ELF-1 (cell line): ENCODE measurements around the gene CREBBP.

Source experiments
- DNase-seq: peaks from one replicate; pipeline ENCODE4 v3.0.0-alpha.2; 2016; ENCODE audit warnings: low read depth, low spot score

CREBBP gene

GRCh38 chr16:3879887-3880564 lies 487 bp downstream of the CREBBP start:
- DNase-seq: no peak

- no peak for DNase-seq
These were observed 1.1 kb downstream of the CREBBP start for GRCh38 chr16:3879258-3879886.

- DNase-seq: no peak
These were observed 1.9 kb downstream of the CREBBP start for GRCh38 chr16:3878610-3879009.

- no peak for DNase-seq
These were observed 3.8 kb downstream of the CREBBP start for GRCh38 chr16:3876695-3877094.

- no peak for DNase-seq
These were observed 4.4 kb downstream of the CREBBP start for GRCh38 chr16:3876160-3876559.

- no peak for DNase-seq
These were observed 5.5 kb downstream of the CREBBP start for GRCh38 chr16:3874794-3875692.

GRCh38 chr16:3874242-3874641 lies 6.3 kb downstream of the CREBBP start:
- no peak for DNase-seq

GRCh38 chr16:3873482-3874173 lies 6.9 kb downstream of the CREBBP start:
- no peak for DNase-seq

GRCh38 chr16:3872216-3872895 lies 8.2 kb downstream of the CREBBP start:
- DNase-seq: no peak

GRCh38 chr16:3868967-3869366 lies 11.5 kb downstream of the CREBBP start:
- DNase-seq: no peak

GRCh38 chr16:3868556-3868955 lies 12.0 kb downstream of the CREBBP start:
- no peak for DNase-seq

GRCh38 chr16:3866703-3867431 lies 13.6 kb downstream of the CREBBP start:
- no peak for DNase-seq

- no peak for DNase-seq
These were observed 15.3 kb downstream of the CREBBP start for GRCh38 chr16:3865241-3865640.

- DNase-seq: no peak
These were observed 16.0 kb downstream of the CREBBP start for GRCh38 chr16:3864562-3864961.

- no peak for DNase-seq
These were observed 16.9 kb downstream of the CREBBP start for GRCh38 chr16:3863587-3863986.

- DNase-seq: no peak
These were observed 18.6 kb downstream of the CREBBP start for GRCh38 chr16:3861808-3862451.

- DNase-seq: no peak
These were observed 20.6 kb downstream of the CREBBP start for GRCh38 chr16:3859889-3860288.

- DNase-seq: no peak
These were observed 21.7 kb downstream of the CREBBP start for GRCh38 chr16:3858801-3859200.

- no peak for DNase-seq
These were observed 23.1 kb downstream of the CREBBP start for GRCh38 chr16:3857189-3858043.
